GM23248 (cell line): ENCODE data around the gene ZBTB49.
"Not testable (repeated sequence)": the region's sequence is repeated elsewhere in the genome, so short reads cannot be mapped to it uniquely, and the experiment has no call there.

Experiments
- EZH2 ChIP-seq: fragments of 200-600 bp; sonication (generic); IDR thresholded peaks from 2 replicates; pipeline ENCODE4 v1.6.1; 2018; ENCODE audit warnings: antibody characterized with exemption, mild to moderate bottlenecking; ENCODE audit not compliant: insufficient read depth, poor library complexity, severe bottlenecking
- EZH2phosphoT487 ChIP-seq: fragments of 200-600 bp; sonication (generic); IDR thresholded peaks from 2 replicates; pipeline ENCODE4 v1.6.1; 2018; ENCODE audit warnings: antibody characterized with exemption, moderate library complexity, mild to moderate bottlenecking, low read depth; ENCODE audit not compliant: insufficient read depth

GRCh38 chr4:4249342-4249741 is 40.7 kb upstream of the ZBTB49 start:
- TF ChIP-seq EZH2phosphoT487, EZH2: not testable (repeated sequence)
